ENCODE results near the gene ZNF778.

ZNF778 gene

GRCh38 chr16:89278441-89279240 is 61.1 kb downstream of the ZNF778 start:
- no peak for DNase-seq

GRCh38 chr16:89279666-89280481 is 62.4 kb downstream of the ZNF778 start:
- no peak for DNase-seq

- DNase-seq: no peak
Measured at GRCh38 chr16:89280546-89281188, 63.2 kb downstream of the ZNF778 start.

GRCh38 chr16:89281189-89281577 is 63.7 kb downstream of the ZNF778 start:
- DNase-seq: no peak

GRCh38 chr16:89281829-89282228 is 64.3 kb downstream of the ZNF778 start:
- no peak for DNase-seq

- no peak for DNase-seq
Measured at GRCh38 chr16:89282523-89282922, 65.0 kb downstream of the ZNF778 start.

- no peak for DNase-seq
Measured at GRCh38 chr16:89283449-89283848, 65.9 kb downstream of the ZNF778 start.

GRCh38 chr16:89285381-89285780 is 67.9 kb downstream of the ZNF778 start:
- DNase-seq: no peak

GRCh38 chr16:89286096-89286495 is 68.6 kb downstream of the ZNF778 start:
- no peak for DNase-seq
